Neural progenitor cell (in vitro differentiated cells): ENCODE data around the gene ZP1.

Source experiments
- CTCF ChIP-seq: fragments of 200-600 bp; sonication (generic); IDR thresholded peaks from 2 replicates; pipeline ENCODE4 v1.5.1; 2017; ENCODE audit warnings: antibody characterized with exemption, mild to moderate bottlenecking
- EZH2 ChIP-seq: fragments of 200-600 bp; sonication (generic); IDR thresholded peaks from 2 replicates; pipeline ENCODE4 v1.6.1; 2017; ENCODE audit warnings: antibody characterized with exemption, mild to moderate bottlenecking, moderate library complexity
- EZH2phosphoT487 ChIP-seq: fragments of 200-600 bp; sonication (generic); IDR thresholded peaks from 2 replicates; pipeline ENCODE4 v1.6.1; 2017; ENCODE audit warnings: antibody characterized with exemption

DNA sequence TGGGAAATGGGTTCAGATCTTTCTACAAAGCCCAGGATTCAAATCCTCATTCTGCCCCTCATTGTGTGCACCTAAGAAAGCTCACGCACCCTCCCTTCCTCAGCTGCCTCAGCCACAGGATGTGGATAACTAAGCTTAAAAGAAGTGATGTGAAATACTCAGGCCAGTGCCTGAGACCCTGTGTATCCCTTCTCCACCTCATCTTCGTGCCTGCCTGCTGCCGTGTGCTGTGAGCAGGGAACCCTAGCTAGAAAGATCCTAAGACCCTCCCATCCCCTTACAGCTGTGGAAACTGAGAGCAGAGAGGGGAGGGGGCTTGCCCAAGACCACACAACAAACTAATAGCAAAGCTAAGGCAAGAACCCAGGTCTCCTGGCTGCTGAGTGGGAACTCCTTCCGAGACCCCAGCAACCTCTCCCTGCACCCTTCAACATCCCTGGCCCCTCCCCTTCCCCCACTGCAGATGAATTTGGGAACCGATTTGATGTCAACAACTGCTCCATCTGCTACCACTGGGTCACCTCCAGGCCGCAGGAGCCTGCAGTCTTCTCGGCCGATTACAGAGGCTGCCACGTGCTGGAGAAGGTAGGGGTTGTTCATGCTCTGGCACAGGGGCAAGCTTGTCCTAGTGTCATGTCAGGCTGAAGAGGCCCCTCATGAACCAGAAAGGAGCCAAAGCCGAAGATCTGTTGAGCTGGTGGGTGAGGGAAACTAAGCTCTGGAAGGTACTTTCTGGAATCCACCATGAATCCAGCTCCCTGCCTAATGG, 1.5 kb downstream of the ZP1 start:
- TF ChIP-seq CTCF (no peak), EZH2phosphoT487 (no peak), EZH2 (no peak)
